H1 (cell line): ENCODE measurements around the gene SOSTDC1. TPM values are rescaled to one million over a fixed set of nuclear protein-coding genes. Genes with fewer than 3 reads are reported as not detected.

Source experiments
- CTCF ChIA-PET: fragments of 300-600 bp; sonication (Branson Sonifier 250); formaldehyde crosslinking; loops from one replicate; lab custom pipeline; 2021; ENCODE audit not compliant: partially characterized antibody; lab: Charles Lee
- POLR2A ChIA-PET: fragments of 300-600 bp; sonication (Branson Sonifier 250); formaldehyde crosslinking; loops from one replicate; lab custom pipeline; 2021; ENCODE audit warnings: inconsistent platforms; ENCODE audit not compliant: partially characterized antibody; lab: Charles Lee
- DNase-seq, 2 experiments: peaks; one replicate each; pipeline versions ENCODE4 v3.0.0 to v3.0.0-alpha.2; 2010 to 2022; ENCODE audit warnings: low spot score in 2 of 2, low read depth in 1 of 2, mixed read lengths in 1 of 2
- FAIRE-seq: peaks from 2 replicates; lab custom pipeline; 2011; peaks lifted over from hg19 to GRCh38; lab: Jason Lieb, UNC
- H2AFZ ChIP-seq: 2 replicates; pipeline ENCODE4 v1.8.1; 2012; ENCODE audit warnings: low read length, inconsistent platforms
- H2AK5ac ChIP-seq: 2 replicates; pipeline ENCODE4 v1.6.1; 2013; ENCODE audit warnings: low read depth, low read length
- H2BK120ac ChIP-seq: replicated peaks from 2 replicates; pipeline ENCODE3; 2013; ENCODE audit warnings: low read depth, low read length, inconsistent platforms
- H2BK12ac ChIP-seq: 2 replicates; pipeline ENCODE4 v1.6.1; 2013; ENCODE audit warnings: low read depth, low read length
- H2BK15ac ChIP-seq: 2 replicates; pipeline ENCODE4 v1.6.1; 2013; ENCODE audit warnings: low read length
- H2BK20ac ChIP-seq: 2 replicates; pipeline ENCODE4 v1.6.1; 2013; ENCODE audit warnings: low read length
- H2BK5ac ChIP-seq: 2 replicates; pipeline ENCODE4 v1.6.1; 2013; ENCODE audit warnings: low read depth, low read length
- H3K14ac ChIP-seq: 2 replicates; pipeline ENCODE4 v1.6.1; 2013; ENCODE audit warnings: inconsistent platforms; ENCODE audit not compliant: insufficient read length
- H3K18ac ChIP-seq: 2 replicates; pipeline ENCODE4 v1.6.1; 2013; ENCODE audit warnings: low read length; ENCODE audit errors: extremely low read depth
- H3K23ac ChIP-seq: 2 replicates; pipeline ENCODE4 v1.6.1; 2013; ENCODE audit warnings: inconsistent platforms; ENCODE audit not compliant: insufficient read length
- H3K23me2 ChIP-seq: 2 replicates; pipeline ENCODE4 v1.6.1; 2013; ENCODE audit warnings: low read depth, low read length
- H3K27ac ChIP-seq: 2 replicates; pipeline ENCODE4 v1.6.1; 2011; ENCODE audit warnings: low read depth, low read length, inconsistent platforms
- H3K27me3 ChIP-seq, 4 experiments: replicated peaks in 1 of 4; 1 replicate in 1 of 4; 2 replicates in 3 of 4; pipeline versions ENCODE4 v1.6.1 to v1.8.1; 2011 to 2013; ENCODE audit warnings: low read length in 3 of 4, mild to moderate bottlenecking in 3 of 4, inconsistent platforms in 2 of 4, mixed read lengths in 2 of 4, moderate library complexity in 1 of 4; ENCODE audit not compliant: control insufficient read depth in 3 of 4, insufficient read depth in 3 of 4; ENCODE audit errors: extremely low read depth in 1 of 4
- H3K36me3 ChIP-seq, 4 experiments: 2 replicates each; pipeline versions ENCODE4 v1.6.1 to v1.8.1; 2011 to 2013; ENCODE audit warnings: mild to moderate bottlenecking in 4 of 4, low read length in 3 of 4, moderate library complexity in 2 of 4, control low read depth in 1 of 4, inconsistent platforms in 1 of 4; ENCODE audit not compliant: insufficient read depth in 4 of 4, control insufficient read depth in 2 of 4
- H3K4ac ChIP-seq: replicated peaks from 2 replicates; pipeline ENCODE3; 2013; ENCODE audit warnings: low read length, low read depth, mixed read lengths, inconsistent platforms; ENCODE audit not compliant: insufficient read length
- H3K4me1 ChIP-seq, 4 experiments: replicated peaks in 1 of 4; 1 replicate in 1 of 4; 2 replicates in 3 of 4; pipeline versions ENCODE4 v1.6.1 to v1.8.1; 2011 to 2013; ENCODE audit warnings: low read length in 3 of 4, inconsistent platforms in 2 of 4, mixed read lengths in 1 of 4; ENCODE audit not compliant: insufficient read depth in 4 of 4, control insufficient read depth in 3 of 4
- H3K4me2 ChIP-seq, 2 experiments: 2 replicates each; pipeline versions ENCODE4 v1.6.1 to v1.8.1; 2011 to 2013; ENCODE audit warnings: low read depth in 2 of 2, low read length in 2 of 2, control low read depth in 1 of 2, inconsistent platforms in 1 of 2, mild to moderate bottlenecking in 1 of 2; ENCODE audit not compliant: insufficient read depth in 1 of 2
- H3K4me3 ChIP-seq, 4 experiments: fragments of 200-600, 300-600 bp in 1 of 4; sonication (generic), shearing (Covaris generic), sonication (Bioruptor Twin) in 1 of 4; 2 replicates each; pipeline versions ENCODE4 v1.5.1 to v1.8.1; 2011 to 2016; ENCODE audit warnings: low read length in 4 of 4, low read depth in 3 of 4, control low read depth in 2 of 4, inconsistent platforms in 2 of 4, mild to moderate bottlenecking in 2 of 4, mixed read lengths in 1 of 4, moderate library complexity in 1 of 4; ENCODE audit not compliant: insufficient read depth in 2 of 4; ENCODE audit errors: extremely low read depth in 1 of 4
- H3K56ac ChIP-seq: replicated peaks from 2 replicates; pipeline ENCODE3; 2013; ENCODE audit warnings: low read depth, mild to moderate bottlenecking, mixed read lengths, low read length, inconsistent platforms; ENCODE audit not compliant: insufficient read length
- H3K79me1 ChIP-seq: 2 replicates; pipeline ENCODE4 v1.6.1; 2013; ENCODE audit warnings: low read depth, low read length, control low read depth
- H3K79me2 ChIP-seq, 2 experiments: 2 replicates each; pipeline versions ENCODE4 v1.6.1 to v1.8.1; 2012 to 2013; ENCODE audit warnings: low read length in 2 of 2, mild to moderate bottlenecking in 2 of 2, inconsistent platforms in 1 of 2; ENCODE audit not compliant: insufficient read depth in 2 of 2, control insufficient read depth in 1 of 2
- H3K9ac ChIP-seq, 4 experiments: replicated peaks in 1 of 4; 1 replicate in 1 of 4; 2 replicates in 3 of 4; pipeline versions ENCODE4 v1.6.1 to v1.8.1; 2011 to 2013; ENCODE audit warnings: low read depth in 3 of 4, low read length in 3 of 4, control low read depth in 2 of 4, mild to moderate bottlenecking in 2 of 4, moderate library complexity in 2 of 4, inconsistent platforms in 1 of 4; ENCODE audit errors: extremely low read depth in 1 of 4
- H3K9me3 ChIP-seq, 2 experiments: 2 replicates each; pipeline versions ENCODE4 v1.6.1 to v1.8.1; 2012 to 2013; ENCODE audit warnings: mild to moderate bottlenecking in 2 of 2, moderate library complexity in 2 of 2, control low read depth in 1 of 2, inconsistent platforms in 1 of 2, low read depth in 1 of 2, low read length in 1 of 2, mixed read lengths in 1 of 2; ENCODE audit not compliant: insufficient read depth in 2 of 2
- H4K20me1 ChIP-seq, 2 experiments: replicated peaks in 1 of 2; 2 replicates each; pipeline versions ENCODE3 to v1.8.1; 2011 to 2013; ENCODE audit warnings: inconsistent platforms in 2 of 2, low read length in 2 of 2, mild to moderate bottlenecking in 1 of 2; ENCODE audit not compliant: insufficient read depth in 2 of 2, control insufficient read depth in 1 of 2
- H4K5ac ChIP-seq: 2 replicates; pipeline ENCODE4 v1.6.1; 2013; ENCODE audit warnings: low read length, low read depth, mixed read lengths, inconsistent platforms; ENCODE audit not compliant: insufficient read length
- H4K8ac ChIP-seq: 2 replicates; pipeline ENCODE4 v1.8.0; 2013; ENCODE audit warnings: mild to moderate bottlenecking, moderate library complexity, low read length, inconsistent platforms; ENCODE audit not compliant: insufficient read depth; ENCODE audit errors: extremely low read depth
- H4K91ac ChIP-seq: replicated peaks from 2 replicates; pipeline ENCODE3; 2013; ENCODE audit warnings: low read length, mixed read lengths, inconsistent platforms; ENCODE audit not compliant: insufficient read length
- CEBPB ChIP-seq: IDR thresholded peaks from 2 replicates; pipeline ENCODE4 v1.6.1; 2012; ENCODE audit warnings: low read depth, low read length
- CTBP2 ChIP-seq: IDR thresholded peaks from 2 replicates; pipeline ENCODE4 v1.7.0; 2011; ENCODE audit warnings: borderline replicate concordance, mild to moderate bottlenecking, moderate library complexity, mixed read lengths, low read length; ENCODE audit not compliant: insufficient read depth, insufficient read length
- CTCF ChIP-seq, 3 experiments: IDR thresholded peaks; 1 replicate in 2 of 3; 2 replicates in 1 of 3; pipeline versions ENCODE4 v1.5.1 to v1.6.1; 2011; ENCODE audit warnings: low read length in 3 of 3, mild to moderate bottlenecking in 3 of 3, inconsistent platforms in 2 of 3, low read depth in 1 of 3, moderate library complexity in 1 of 3; ENCODE audit not compliant: insufficient read depth in 1 of 3; ENCODE audit errors: control extremely low read depth in 1 of 3
- EGR1 ChIP-seq: IDR thresholded peaks from 2 replicates; pipeline ENCODE4 v1.6.1; 2011; ENCODE audit warnings: low read depth, low read length, borderline replicate concordance
- JUN ChIP-seq: IDR thresholded peaks from 2 replicates; pipeline ENCODE4 v1.6.1; 2011; ENCODE audit warnings: low read depth, mild to moderate bottlenecking, improper control_type of control experiment, low read length
- KDM1A ChIP-seq: fragments of 200-600, 300-600 bp; sonication (generic); IDR thresholded peaks from 2 replicates; pipeline ENCODE4 v1.7.1; 2016; ENCODE audit warnings: mild to moderate bottlenecking, low read length, borderline replicate concordance
- KDM5A ChIP-seq: fragments of 200-600 bp; IDR thresholded peaks from 2 replicates; pipeline ENCODE4 v1.7.1; 2012; ENCODE audit warnings: mild to moderate bottlenecking, low read length, inconsistent platforms, mixed read lengths
- MAFK ChIP-seq: IDR thresholded peaks from 2 replicates; pipeline ENCODE4 v1.6.1; 2012; ENCODE audit warnings: low read depth, mild to moderate bottlenecking, improper control_type of control experiment, low read length
- WGBS, 2 experiments: shearing (Covaris generic) in 1 of 2; methylation state at CpG; one replicate each; pipeline versions ENCODE4 v1.1.6 to v1.1.7; 2013 to 2015; ENCODE audit warnings: low lambda C conversion rate in 2 of 2, mixed read lengths in 2 of 2, inconsistent platforms in 1 of 2, low coverage in 1 of 2, missing lambda C conversion rate in 1 of 2; ENCODE audit not compliant: insufficient replicate concordance in 2 of 2, insufficient coverage in 1 of 2, insufficient read length in 1 of 2; ENCODE audit errors: extremely low coverage in 1 of 2, missing lambda C conversion rate in 1 of 2; 5-methylcytosine and 5-hydroxymethylcytosine counted together
- polyA plus RNA-seq, 7 experiments: library from polyadenylated mRNA; depleted of rRNA in 3 of 7; stranded (reverse) in 5 of 7; unstranded in 2 of 7; fragments of >200 nt in 5 of 7; fragments of 200-250 nt in 2 of 7; gene quantifications; 1 replicate in 5 of 7; 2 replicates in 1 of 7; 4 replicates in 1 of 7; pipeline versions ENCODE4 v1.2.1 to v1.2.3, GENCODE V29; 2011 to 2013; ENCODE audit warnings: missing spikeins in 2 of 7, mixed read lengths in 2 of 7
- total RNA-seq: library from RNA; stranded (reverse); fragmentation: NEBNext Ultra II Directional; extraction: Animal tissue kit (Norgen Biotek cat#: 25700); gene quantifications from 2 replicates; pipeline ENCODE4 v1.2.1, GENCODE V29; 2021

SOSTDC1 gene
- total and polyA plus RNA-seq, 2 of the 8 experiments (the other 6 are each of a cell fraction or from before 2014, with no cell fraction given) = 0.35 to 0.79 TPM

- Histone ChIP-seq H2BK12ac (no peak overlapping the region), H3K18ac (no peak overlapping the region), H3K4ac (no peak overlapping the region), H2BK120ac (no peak overlapping the region), H3K27me3 (peaks cover 0 to 10% (median 4%) of the 10 kb centered on the region in 4 experiments; a peak in 3 of 7 replicates), H3K4me1 (peaks cover 0 to 5% (median 2%) of the 10 kb centered on the region in 4 experiments; a peak in 1 of 7 replicates), H2BK5ac (no peak overlapping the region), H2AK5ac (no peak overlapping the region), H3K14ac (no peak overlapping the region), H2AFZ (no peak overlapping the region), H3K4me3 (no peak overlapping the region), H3K79me1 (no peaks in the 10 kb centered on the region), H3K23me2 (peaks cover 15% of the 10 kb centered on the region), H3K23ac (no peak overlapping the region), H2BK20ac (no peak overlapping the region), H2BK15ac (no peak overlapping the region), H4K91ac (no peak overlapping the region), H4K20me1 (no peaks in the 10 kb centered on the region), H3K79me2 (no peaks in the 10 kb centered on the region), H3K27ac (no peak overlapping the region), H3K9ac (no peak overlapping the region), H3K56ac (no peak overlapping the region), H3K9me3 (no peaks in the 10 kb centered on the region), H3K4me2 (no peak overlapping the region), H4K5ac (no peak overlapping the region), H4K8ac (no peak overlapping the region), H3K36me3 (no peaks in the 10 kb centered on the region)
- no peak for FAIRE-seq
- DNase-seq = no peak
- WGBS, 2 experiments = 92% methylated on average over 1 of the region's 1 CpG; no CpG with 5 or more reads in 1 of the 2 experiments
- ChIA-PET CTCF (interaction anchor here (2.5 to 6.6 kb wide), 2 partner anchors 10 to 141 kb away, joined by 12 to 40 read pairs; no protein-coding TSS in a partner anchor), POLR2A (no interaction called here)
- TF ChIP-seq CTBP2 = no peak
- TF ChIP-seq KDM5A = no peak
- no peak for TF ChIP-seq CEBPB
- no peak for TF ChIP-seq JUN
- TF ChIP-seq EGR1 = no peak
- TF ChIP-seq KDM1A = no peak
- TF ChIP-seq CTCF (IDR thresholded peaks at IDR 0.05; ENCODE audit: control extremely low read depth in 1 of 3, insufficient read depth in 1 of 3, low read depth in 1 of 3, low read length in 3 of 3) = no peak
- no peak for TF ChIP-seq MAFK
Measured at GRCh38 chr7:16423761-16424160, 41.8 kb downstream of the SOSTDC1 start.
